HepG2 (cell line): Measurements from ENCODE around the gene CDC42BPG. TPM values are rescaled to one million over a fixed set of nuclear protein-coding genes. Genes with fewer than 3 reads are reported as not detected.

ENCODE experiments used
- ATAC-seq: fragments of 200-7000 bp; cut with Tn5 transposase; 3 replicates; pipeline ENCODE4 v1.9.1; 2020; ENCODE audit warnings: mild to moderate bottlenecking, moderate library complexity
- BruUV-seq: library from RNA; stranded (reverse); fragments of 400-500 nt; replicated peaks from 2 replicates; lab custom pipeline; 2021; lab: Mats Ljungman, UMichigan
- CTCF ChIA-PET: fragments of 300-600 bp; formaldehyde crosslinking; extraction: SDS; loops from one replicate; lab custom pipeline; 2021; ENCODE audit warnings: low total read pairs, inconsistent platforms, low intra/inter-chr PET ratio; lab: Yijun Ruan, JAX
- POLR2A ChIA-PET: fragments of 350-600 bp; sonication (Branson Sonifier 250); formaldehyde crosslinking; loops from one replicate; lab custom pipeline; 2020; ENCODE audit warnings: antibody characterized with exemption, inconsistent platforms; lab: Yijun Ruan, JAX
- DNase-seq: peaks from one replicate; pipeline ENCODE4 v3.0.0-alpha.2; 2015; ENCODE audit warnings: low spot score
- FAIRE-seq: peaks from 3 replicates; lab custom pipeline; 2011; peaks lifted over from hg19 to GRCh38; lab: Jason Lieb, UNC
- H2AFZ ChIP-seq: one replicate; pipeline ENCODE4 v1.6.1; 2011; ENCODE audit warnings: low read length, inconsistent platforms
- H3K27ac ChIP-seq: fragments of 300-600 bp; 3 replicates; pipeline ENCODE4 v1.8.0; 2011; ENCODE audit warnings: mixed run types, mild to moderate bottlenecking, mixed read lengths, low read length, inconsistent platforms; ENCODE audit not compliant: insufficient read depth; ENCODE audit errors: extremely low read length
- H3K27me3 ChIP-seq, 2 experiments: fragments of 200-600 bp in 1 of 2; 2 replicates in 1 of 2; 3 replicates in 1 of 2; pipeline versions ENCODE4 v1.6.0 to v1.8.0; 2011; ENCODE audit warnings: low read length in 2 of 2, mild to moderate bottlenecking in 2 of 2, moderate library complexity in 2 of 2, inconsistent platforms in 1 of 2; ENCODE audit not compliant: insufficient read depth in 2 of 2, control insufficient read depth in 1 of 2
- H3K36me3 ChIP-seq, 2 experiments: fragments of 200-600 bp in 1 of 2; replicated peaks in 1 of 2; 2 replicates in 1 of 2; 3 replicates in 1 of 2; pipeline versions ENCODE4 v1.5.1 to v1.8.0; 2011; ENCODE audit warnings: low read length in 2 of 2, inconsistent platforms in 1 of 2; ENCODE audit not compliant: insufficient read depth in 2 of 2, control insufficient read depth in 1 of 2
- H3K4me1 ChIP-seq: 2 replicates; pipeline ENCODE4 v1.5.1; 2012; ENCODE audit warnings: low read length, inconsistent platforms; ENCODE audit not compliant: insufficient read depth
- H3K4me2 ChIP-seq: 2 replicates; pipeline ENCODE4 v1.6.0; 2011; ENCODE audit warnings: low read depth, low read length, inconsistent platforms
- H3K4me3 ChIP-seq, 3 experiments: fragments of 200-600 bp in 1 of 3; sonication (generic), shearing (Covaris generic) in 1 of 3; replicated peaks in 1 of 3; 2 replicates each; pipeline ENCODE4 v1.5.1; 2011 to 2016; ENCODE audit warnings: low read length in 3 of 3, inconsistent platforms in 2 of 3, low read depth in 2 of 3, mild to moderate bottlenecking in 2 of 3, control low read depth in 1 of 3, mixed read lengths in 1 of 3; ENCODE audit not compliant: insufficient read depth in 1 of 3
- H3K79me2 ChIP-seq: one replicate; pipeline ENCODE4 v1.6.1; 2011; ENCODE audit warnings: low read length, inconsistent platforms; ENCODE audit not compliant: insufficient read depth
- H3K9ac ChIP-seq: 2 replicates; pipeline ENCODE4 v1.6.0; 2011; ENCODE audit warnings: mild to moderate bottlenecking, low read depth, low read length, inconsistent platforms; ENCODE audit not compliant: insufficient read depth
- H3K9me3 ChIP-seq: 2 replicates; pipeline ENCODE4 v1.5.1; 2012; ENCODE audit warnings: mild to moderate bottlenecking, low read length
- H4K20me1 ChIP-seq: 2 replicates; pipeline ENCODE4 v1.6.0; 2011; ENCODE audit warnings: inconsistent platforms, mild to moderate bottlenecking, low read length, moderate library complexity; ENCODE audit not compliant: insufficient read depth
- ARNT2 ChIP-seq: sonication (generic); formaldehyde crosslinking; IDR thresholded peaks from 2 replicates; pipeline ENCODE4 v1.8.0; 2022; ENCODE audit warnings: mild to moderate bottlenecking, low read depth, missing genetic modification reagents, moderate library complexity
- HBP1 ChIP-seq: IDR thresholded peaks from 2 replicates; pipeline ENCODE4 v1.6.1; 2016; ENCODE audit warnings: low read depth, control low read depth
- RBFOX2 ChIP-seq: fragments of 200-400 bp; formaldehyde crosslinking; IDR thresholded peaks from 2 replicates; pipeline ENCODE4 v1.6.1; 2017; ENCODE audit warnings: low read depth, mild to moderate bottlenecking, low read length
- RBM22 ChIP-seq: fragments of 200-400 bp; formaldehyde crosslinking; optimal IDR thresholded peaks from 2 replicates; pipeline ENCODE3; 2017; ENCODE audit warnings: mild to moderate bottlenecking, low read length, moderate library complexity
- ZMYM3 ChIP-seq: sonication (generic); formaldehyde crosslinking; IDR thresholded peaks from 2 replicates; pipeline ENCODE4 v1.5.1; 2020; ENCODE audit warnings: mild to moderate bottlenecking, missing genetic modification reagents
- ZNF782 ChIP-seq: sonication (generic); formaldehyde crosslinking; IDR thresholded peaks from 2 replicates; pipeline ENCODE4 v1.4.0; 2020; ENCODE audit warnings: missing genetic modification reagents, mild to moderate bottlenecking, borderline replicate concordance
- WGBS: methylation state at CpG from one replicate; pipeline ENCODE4 v1.1.6; 2017; ENCODE audit warnings: low lambda C conversion rate; 5-methylcytosine and 5-hydroxymethylcytosine counted together
- in situ Hi-C: cut with HindIII; loops from 2 replicates; pipeline ENCODE4 v1.10.0; 2017; ENCODE audit warnings: low pct_unique_long_range_greater_than_20kb; ENCODE audit not compliant: extremely low pct_ligation_motif_present
- intact Hi-C: fragments of 100-400 bp; cut with micrococcal nuclease; formaldehyde crosslinking; loops from one replicate; pipeline ENCODE4 v1.10.0; 2022; ENCODE audit not compliant: unreplicated experiment
- polyA plus RNA-seq, 8 experiments: library from polyadenylated mRNA; depleted of rRNA in 3 of 8; stranded (reverse) in 7 of 8; unstranded in 1 of 8; fragments of >200 nt; fragmentation: Illumina TruSeq in 4 of 8; extraction: Trizol in 4 of 8; gene quantifications; 2 replicates each; pipeline versions ENCODE4 v1.2.1 to v1.2.3, GENCODE V29; 2011 to 2016; ENCODE audit warnings: low read depth in 4 of 8, missing spikeins in 1 of 8, mixed read lengths in 1 of 8; ENCODE audit not compliant: insufficient read depth in 1 of 8
- total RNA-seq, 5 experiments: library from RNA; depleted of rRNA; stranded (reverse); fragments of >200 nt; fragmentation: Illumina TruSeq; extraction: Trizol; gene quantifications; 2 replicates each; pipeline ENCODE4 v1.2.3, GENCODE V29; 2016; ENCODE audit warnings: low read depth in 1 of 5
- TF ChIP-seq, protein P1 (sequence below): sonication (generic); formaldehyde crosslinking; IDR thresholded peaks from 2 replicates; pipeline ENCODE4 v1.5.0; 2020; ENCODE audit warnings: missing genetic modification reagents

CDC42BPG gene
- total and polyA plus RNA-seq, 2 of the 13 experiments (the other 11 are each of a cell fraction or from before 2014, with no cell fraction given) = 0.55 to 1.4 TPM

- no TSS peak for BruUV-seq
- intact Hi-C loops (no loop called here), in situ Hi-C loops (no loop called here)
- Histone ChIP-seq H3K27ac (no peak overlapping the region), H3K36me3 (peaks cover 29 to 58% of the 10 kb centered on the region in 2 experiments), H2AFZ (no peak overlapping the region), H3K9ac (peak overlapping the region; percentile 89), H3K4me2 (peak overlapping the region; percentile 95), H3K79me2 (peaks cover 57% of the 10 kb centered on the region), H3K4me3 (peak overlapping the region; percentile 94 to 98 (median 94); a peak in 5 of 6 replicates), H3K9me3 (no peaks in the 10 kb centered on the region), H3K4me1 (peaks cover 52% of the 10 kb centered on the region), H3K27me3 (no peaks in the 10 kb centered on the region; a peak in 1 of 5 replicates), H4K20me1 (peaks cover 61% of the 10 kb centered on the region)
- FAIRE-seq = no peak
- no peak for TF ChIP-seq HBP1
- TF ChIP-seq ARNT2 = no peak
- no peak for TF ChIP-seq ZMYM3 (CRISPR knock-in tag)
- no peak for TF ChIP-seq RBM22
- peak; percentile 53 for TF ChIP-seq RBFOX2
- no peak for TF ChIP-seq ZNF782 (CRISPR knock-in tag)
- TF ChIP-seq, protein P1, sequence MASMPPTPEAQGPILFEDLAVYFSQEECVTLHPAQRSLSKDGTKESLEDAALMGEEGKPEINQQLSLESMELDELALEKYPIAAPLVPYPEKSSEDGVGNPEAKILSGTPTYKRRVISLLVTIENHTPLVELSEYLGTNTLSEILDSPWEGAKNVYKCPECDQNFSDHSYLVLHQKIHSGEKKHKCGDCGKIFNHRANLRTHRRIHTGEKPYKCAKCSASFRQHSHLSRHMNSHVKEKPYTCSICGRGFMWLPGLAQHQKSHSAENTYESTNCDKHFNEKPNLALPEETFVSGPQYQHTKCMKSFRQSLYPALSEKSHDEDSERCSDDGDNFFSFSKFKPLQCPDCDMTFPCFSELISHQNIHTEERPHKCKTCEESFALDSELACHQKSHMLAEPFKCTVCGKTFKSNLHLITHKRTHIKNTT (CRISPR knock-in tag) = no peak
- CTCF ChIA-PET = no interaction called here
- no peak for ATAC-seq
- DNase-seq = no peak
- POLR2A ChIA-PET = interaction anchor here (0.9 to 1.1 kb wide), 2 partner anchors 11 to 12 kb away, joined by 3 read pairs; no protein-coding TSS in a partner anchor
- 87% methylated on average over 6 of the region's 6 CpGs for WGBS
Measured at GRCh38 chr11:64776425-64776824, 68.0 kb downstream of the CDC42BPG start.
